Measurements from ENCODE around the gene NAA10.

NAA10 gene

GRCh38 chrX:153881281-153881680 is 53.6 kb downstream of the NAA10 start:
- Histone ChIP-seq H3K9me3 (ENCODE audit: control insufficient read depth, low read length) (no peaks in the 10 kb centered on the region), H3K36me3 (ENCODE audit: control insufficient read depth, insufficient read depth, low read length) (no peaks in the 10 kb centered on the region), H3K4me3 (ENCODE audit: extremely low read depth, insufficient read depth, low read length, poor library complexity, severe bottlenecking) (no peak overlapping the region), H3K27ac (ENCODE audit: low read depth, low read length, severe bottlenecking) (no peak overlapping the region), H3K4me1 (ENCODE audit: control insufficient read depth, insufficient read depth, low read length, poor library complexity, severe bottlenecking) (peaks cover 42% of the 10 kb centered on the region)
- 100% methylated on average over 1 of the region's 7 CpGs; no CpG with 5 or more reads in 1 of the 2 experiments for WGBS, 2 experiments (ENCODE audit: insufficient coverage in 2 of 2)

DNA sequence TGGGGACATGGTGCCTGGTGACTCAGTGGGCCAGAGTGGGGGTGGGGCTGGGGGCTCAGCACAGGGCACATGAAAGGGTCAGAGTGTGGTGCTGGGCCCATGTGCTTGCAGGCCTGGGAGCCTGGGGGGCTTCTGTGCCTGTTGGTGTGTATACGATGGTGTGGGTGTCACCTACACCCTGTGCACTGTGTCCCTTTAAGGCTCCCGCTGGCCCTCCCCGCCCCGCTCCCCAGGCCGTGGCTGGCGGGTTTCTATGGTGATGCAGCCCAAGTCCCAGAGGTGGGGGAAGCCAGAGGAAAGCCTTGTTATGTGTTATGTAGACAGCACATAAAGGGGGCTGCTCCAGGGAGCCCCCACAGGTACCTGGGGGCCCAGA is 54.4 kb downstream of the NAA10 start:
- Histone ChIP-seq H3K27ac (ENCODE audit: low read depth, low read length, severe bottlenecking) (no peak overlapping the region), H3K36me3 (ENCODE audit: control insufficient read depth, insufficient read depth, low read length) (no peaks in the 10 kb centered on the region), H3K9me3 (ENCODE audit: control insufficient read depth, low read length) (no peaks in the 10 kb centered on the region), H3K4me3 (ENCODE audit: extremely low read depth, insufficient read depth, low read length, poor library complexity, severe bottlenecking) (no peak overlapping the region), H3K4me1 (ENCODE audit: control insufficient read depth, insufficient read depth, low read length, poor library complexity, severe bottlenecking) (peaks cover 42% of the 10 kb centered on the region)
- WGBS, 2 experiments (ENCODE audit: insufficient coverage in 2 of 2), result 28% methylated on average over 4 of the region's 6 CpGs; no CpG with 5 or more reads in 1 of the 2 experiments

GRCh38 chrX:153879741-153880439 is 54.9 kb downstream of the NAA10 start:
- 80 to 100% methylated on average over 2 of the region's 12 CpGs for WGBS, 2 experiments (ENCODE audit: insufficient coverage in 2 of 2)
- Histone ChIP-seq H3K36me3 (ENCODE audit: control insufficient read depth, insufficient read depth, low read length) (no peaks in the 10 kb centered on the region), H3K4me3 (ENCODE audit: extremely low read depth, insufficient read depth, low read length, poor library complexity, severe bottlenecking) (no peak overlapping the region), H3K4me1 (ENCODE audit: control insufficient read depth, insufficient read depth, low read length, poor library complexity, severe bottlenecking) (peaks cover 42% of the 10 kb centered on the region), H3K9me3 (ENCODE audit: control insufficient read depth, low read length) (no peaks in the 10 kb centered on the region), H3K27ac (ENCODE audit: low read depth, low read length, severe bottlenecking) (no peak overlapping the region)
